Measurements from ENCODE around the gene FSTL5.

FSTL5 gene

GRCh38 chr4:161856711-161857326, 307.0 kb downstream of the FSTL5 start:
- DNase-seq (ENCODE audit: low spot score): no peak
- TF ChIP-seq CTCF (IDR thresholded peaks at IDR 0.05): no peak
- Histone ChIP-seq H3K27ac (no peak overlapping the region), H3K4me3 (no peak overlapping the region)

GRCh38 chr4:161850631-161851030, 313.2 kb downstream of the FSTL5 start:
- DNase-seq (ENCODE audit: low spot score): no peak
- Histone ChIP-seq H3K4me3 (no peak overlapping the region), H3K27ac (no peak overlapping the region)
- TF ChIP-seq CTCF (IDR thresholded peaks at IDR 0.05): no peak

- no peak for DNase-seq (ENCODE audit: low spot score)
- no peak overlapping the region for H3K27ac ChIP-seq
- H3K4me3 ChIP-seq: no peak overlapping the region
- TF ChIP-seq CTCF (IDR thresholded peaks at IDR 0.05): no peak
Measured at GRCh38 chr4:161841759-161842158, 322.0 kb downstream of the FSTL5 start.

- Histone ChIP-seq H3K4me3 (no peak overlapping the region), H3K27ac (no peak overlapping the region)
- no peak for DNase-seq (ENCODE audit: low spot score)
- TF ChIP-seq CTCF (IDR thresholded peaks at IDR 0.05): no peak
Measured at GRCh38 chr4:161829591-161829990, 334.2 kb downstream of the FSTL5 start.

GRCh38 chr4:161828061-161828460, 335.7 kb downstream of the FSTL5 start:
- Histone ChIP-seq H3K27ac (no peak overlapping the region), H3K4me3 (no peak overlapping the region)
- no peak for TF ChIP-seq CTCF (IDR thresholded peaks at IDR 0.05)
- no peak for DNase-seq (ENCODE audit: low spot score)

- TF ChIP-seq CTCF (IDR thresholded peaks at IDR 0.05): no peak
- H3K27ac ChIP-seq: no peak overlapping the region
- H3K4me3 ChIP-seq: no peak overlapping the region
- DNase-seq (ENCODE audit: low spot score): no peak
Measured at GRCh38 chr4:161827013-161827412, 336.8 kb downstream of the FSTL5 start.

GRCh38 chr4:161823450-161823849, 340.4 kb downstream of the FSTL5 start:
- Histone ChIP-seq H3K27ac (no peak overlapping the region), H3K4me3 (no peak overlapping the region)
- no peak for TF ChIP-seq CTCF (IDR thresholded peaks at IDR 0.05)
- DNase-seq (ENCODE audit: low spot score): no peak

All from coronary artery (tissue), 2 donors.